HCT116 (cell line): Measurements from ENCODE around the gene ATP10B. TPM values are rescaled to one million over a fixed set of nuclear protein-coding genes. Genes with fewer than 3 reads are reported as not detected.

ENCODE experiments used
- ATAC-seq: fragments of 200-7000 bp; cut with Tn5 transposase; 2 replicates; pipeline ENCODE4 v1.9.1; 2020; ENCODE audit warnings: mild to moderate bottlenecking, moderate library complexity
- BruUV-seq: library from RNA; stranded (reverse); fragments of 400-500 nt; replicated peaks from 2 replicates; lab custom pipeline; 2021; lab: Mats Ljungman, UMichigan
- CTCF ChIA-PET: fragments of 300-600 bp; sonication (Branson Sonifier 250); formaldehyde crosslinking; loops from one replicate; lab custom pipeline; 2021; ENCODE audit warnings: antibody characterized with exemption; lab: Charles Lee
- POLR2A ChIA-PET: fragments of 300-600, 350-600 bp; sonication (Branson Sonifier 250); formaldehyde crosslinking; loops from one replicate; lab custom pipeline; 2021; ENCODE audit warnings: antibody characterized with exemption; lab: Charles Lee
- RAD21 ChIA-PET, 2 experiments: fragments of 300-600 bp; sonication (Branson Sonifier 250); formaldehyde crosslinking; loops; one replicate each; lab custom pipeline; 2023; ENCODE audit warnings: low total read pairs in 2 of 2; ENCODE audit not compliant: uncharacterized antibody in 2 of 2, unreplicated experiment in 2 of 2, low non-redundant PET in 1 of 2; lab: Charles Lee
- DNase-seq: peaks from one replicate; pipeline ENCODE4 v3.0.0-alpha.2; 2010; ENCODE audit warnings: low read depth, low spot score
- H2AFZ ChIP-seq: fragments of 200-600 bp; shearing (Covaris generic), sonication (generic); 2 replicates; pipeline ENCODE4 v1.6.1; 2017; ENCODE audit warnings: low read depth, mixed run types, mixed read lengths, antibody characterized with exemption, low read length; ENCODE audit not compliant: poor library complexity, severe bottlenecking
- H3K27ac ChIP-seq: 2 replicates; pipeline ENCODE4 v1.5.1; 2012; ENCODE audit warnings: low read depth, low read length
- H3K27me3 ChIP-seq: fragments of 200-600 bp; sonication (generic); 2 replicates; pipeline ENCODE4 v1.6.1; 2016; ENCODE audit warnings: mixed run types, low read length, mixed read lengths; ENCODE audit not compliant: insufficient read depth
- H3K36me3 ChIP-seq, 2 experiments: fragments of 200-500 bp in 1 of 2; fragments of 200-600 bp in 1 of 2; sonication (Bioruptor generic) in 1 of 2; sonication (generic) in 1 of 2; 2 replicates each; pipeline versions ENCODE4 v1.5.1 to v1.6.1; 2014 to 2016; ENCODE audit warnings: low read length in 2 of 2, inconsistent platforms in 1 of 2, mixed read lengths in 1 of 2, mixed run types in 1 of 2; ENCODE audit not compliant: insufficient read depth in 2 of 2, control insufficient read depth in 1 of 2
- H3K4me1 ChIP-seq, 2 experiments: fragments of 200-600 bp in 1 of 2; sonication (generic) in 1 of 2; 2 replicates each; pipeline versions ENCODE4 v1.5.1 to v1.6.1; 2012 to 2017; ENCODE audit warnings: low read length in 2 of 2, inconsistent platforms in 1 of 2, mild to moderate bottlenecking in 1 of 2, mixed read lengths in 1 of 2, mixed run types in 1 of 2, moderate library complexity in 1 of 2; ENCODE audit not compliant: insufficient read depth in 2 of 2, control insufficient read depth in 1 of 2
- H3K4me2 ChIP-seq: fragments of 200-600 bp; sonication (generic); 2 replicates; pipeline ENCODE4 v1.6.1; 2017; ENCODE audit warnings: mixed run types, low read length, mixed read lengths
- H3K4me3 ChIP-seq, 2 experiments: fragments of 200-600 bp in 1 of 2; sonication (generic) in 1 of 2; replicated peaks in 1 of 2; 2 replicates each; pipeline ENCODE4 v1.5.1; 2011 to 2016; ENCODE audit warnings: low read length in 2 of 2, control low read depth in 1 of 2, low read depth in 1 of 2, mild to moderate bottlenecking in 1 of 2, mixed read lengths in 1 of 2, mixed run types in 1 of 2
- H3K79me2 ChIP-seq: fragments of 200-600 bp; sonication (generic); 2 replicates; pipeline ENCODE4 v1.6.1; 2017; ENCODE audit warnings: mild to moderate bottlenecking, mixed run types, low read length, moderate library complexity, mixed read lengths; ENCODE audit not compliant: insufficient read depth
- H3K9ac ChIP-seq: fragments of 200-600 bp; sonication (generic); 2 replicates; pipeline ENCODE4 v1.6.1; 2016; ENCODE audit warnings: low read length, mixed read lengths
- H3K9me2 ChIP-seq: fragments of 200-600 bp; sonication (generic), shearing (Covaris generic); 2 replicates; pipeline ENCODE4 v1.6.1; 2017; ENCODE audit warnings: mixed run types, mild to moderate bottlenecking, moderate library complexity; ENCODE audit not compliant: insufficient read depth
- H3K9me3 ChIP-seq, 2 experiments: fragments of 200-500 bp in 1 of 2; fragments of 200-600 bp in 1 of 2; sonication (Bioruptor generic) in 1 of 2; sonication (generic) in 1 of 2; 2 replicates each; pipeline ENCODE4 v1.6.1; 2014 to 2017; ENCODE audit warnings: low read length in 2 of 2, mixed read lengths in 2 of 2, inconsistent platforms in 1 of 2, low read depth in 1 of 2, mild to moderate bottlenecking in 1 of 2, mixed run types in 1 of 2, moderate library complexity in 1 of 2; ENCODE audit not compliant: control insufficient read depth in 1 of 2, insufficient read depth in 1 of 2
- H4K20me1 ChIP-seq: fragments of 200-600 bp; sonication (generic), shearing (Covaris generic); 2 replicates; pipeline ENCODE4 v1.6.1; 2017; ENCODE audit warnings: mixed run types, mild to moderate bottlenecking, moderate library complexity; ENCODE audit not compliant: insufficient read depth
- CBX3 ChIP-seq: IDR thresholded peaks from 2 replicates; pipeline ENCODE4 v1.6.1; 2012; ENCODE audit warnings: low read depth
- CEBPB ChIP-seq: IDR thresholded peaks from 2 replicates; pipeline ENCODE4 v1.6.1; 2012; ENCODE audit warnings: low read depth
- EGR1 ChIP-seq: IDR thresholded peaks from 2 replicates; pipeline ENCODE4 v1.6.1; 2012; ENCODE audit warnings: low read depth
- ELF1 ChIP-seq: IDR thresholded peaks from 2 replicates; pipeline ENCODE4 v1.6.1; 2012; ENCODE audit warnings: low read depth, borderline replicate concordance
- EZH2 ChIP-seq: fragments of 200-600 bp; sonication (generic); IDR thresholded peaks from 2 replicates; pipeline ENCODE4 v1.6.1; 2017; ENCODE audit warnings: antibody characterized with exemption, mixed run types
- EZH2phosphoT487 ChIP-seq: fragments of 200-600 bp; IDR thresholded peaks from 2 replicates; pipeline ENCODE4 v1.6.1; 2018; ENCODE audit warnings: antibody characterized with exemption, borderline replicate concordance
- FOSL1 ChIP-seq: IDR thresholded peaks from 2 replicates; pipeline ENCODE4 v1.6.1; 2012; ENCODE audit warnings: low read depth
- JUND ChIP-seq: IDR thresholded peaks from 2 replicates; pipeline ENCODE4 v1.6.1; 2012
- POLR2A ChIP-seq: IDR thresholded peaks from 2 replicates; pipeline ENCODE4 v1.7.0; 2011; ENCODE audit warnings: borderline replicate concordance; ENCODE audit not compliant: insufficient read depth, insufficient read length; ENCODE audit errors: extremely low read depth
- POLR2AphosphoS5 ChIP-seq: IDR thresholded peaks from 2 replicates; pipeline ENCODE4 v1.6.1; 2011; ENCODE audit warnings: mild to moderate bottlenecking, low read depth, low read length, moderate library complexity
- SP1 ChIP-seq: IDR thresholded peaks from 2 replicates; pipeline ENCODE4 v1.6.1; 2012; ENCODE audit warnings: low read depth
- TCF7L2 ChIP-seq: IDR thresholded peaks from 2 replicates; pipeline ENCODE4 v1.7.0; 2011; ENCODE audit warnings: borderline replicate concordance, inconsistent platforms; ENCODE audit not compliant: insufficient read depth, insufficient read length; ENCODE audit errors: extremely low read depth
- YY1 ChIP-seq: IDR thresholded peaks from 2 replicates; pipeline ENCODE4 v1.6.1; 2011; ENCODE audit warnings: low read length, low read depth, moderate library complexity, mild to moderate bottlenecking; ENCODE audit not compliant: insufficient replicate concordance; ENCODE audit errors: extremely low read depth
- ZFX ChIP-seq: fragments of 450-650 bp; IDR thresholded peaks from 2 replicates; pipeline ENCODE4 v1.6.1; 2017
- ZNF274 ChIP-seq: fragments of 200-500 bp; sonication (Bioruptor generic); IDR thresholded peaks from 2 replicates; pipeline ENCODE4 v1.6.1; 2014; ENCODE audit warnings: mild to moderate bottlenecking, low read depth, low read length, inconsistent platforms
- intact Hi-C: fragments of 100-400 bp; cut with micrococcal nuclease; formaldehyde crosslinking; loops from 2 replicates; pipeline ENCODE4 v1.10.0; 2022
- total RNA-seq: library from RNA; stranded (reverse); gene quantifications from one replicate; pipeline ENCODE4 v1.2.1, GENCODE V29; 2021; ENCODE audit not compliant: unreplicated experiment
- TF ChIP-seq, protein P1 (sequence below): IDR thresholded peaks from 2 replicates; pipeline ENCODE4 v1.6.1; 2012
- TF ChIP-seq, protein P2 (sequence below): IDR thresholded peaks from 2 replicates; pipeline ENCODE4 v1.6.1; 2011; ENCODE audit warnings: mild to moderate bottlenecking, low read length, moderate library complexity; ENCODE audit not compliant: insufficient replicate concordance; ENCODE audit errors: extremely low read depth
- TF ChIP-seq, protein P3 (sequence below): IDR thresholded peaks from 2 replicates; pipeline ENCODE4 v1.6.1; 2012
- TF ChIP-seq, protein P4 (sequence below): IDR thresholded peaks from 2 replicates; pipeline ENCODE4 v1.6.1; 2012; ENCODE audit warnings: low read depth
- TF ChIP-seq, protein P5 (sequence below), 3 experiments: fragments of 200-600 bp in 1 of 3; sonication (generic) in 1 of 3; IDR thresholded peaks in 2 of 3; conservative IDR thresholded peaks in 1 of 3; 2 replicates each; pipeline ENCODE4 v1.5.1; 2012 to 2017; ENCODE audit warnings: low read depth in 2 of 3, low read length in 2 of 3, antibody characterized with exemption in 1 of 3, borderline replicate concordance in 1 of 3, control low read depth in 1 of 3, mild to moderate bottlenecking in 1 of 3, mixed read lengths in 1 of 3, mixed run types in 1 of 3, moderate library complexity in 1 of 3; ENCODE audit not compliant: insufficient read depth in 1 of 3

Gene ATP10B
- total RNA-seq, 1 experiment from 2014 or later = 0.07 TPM

DNA sequence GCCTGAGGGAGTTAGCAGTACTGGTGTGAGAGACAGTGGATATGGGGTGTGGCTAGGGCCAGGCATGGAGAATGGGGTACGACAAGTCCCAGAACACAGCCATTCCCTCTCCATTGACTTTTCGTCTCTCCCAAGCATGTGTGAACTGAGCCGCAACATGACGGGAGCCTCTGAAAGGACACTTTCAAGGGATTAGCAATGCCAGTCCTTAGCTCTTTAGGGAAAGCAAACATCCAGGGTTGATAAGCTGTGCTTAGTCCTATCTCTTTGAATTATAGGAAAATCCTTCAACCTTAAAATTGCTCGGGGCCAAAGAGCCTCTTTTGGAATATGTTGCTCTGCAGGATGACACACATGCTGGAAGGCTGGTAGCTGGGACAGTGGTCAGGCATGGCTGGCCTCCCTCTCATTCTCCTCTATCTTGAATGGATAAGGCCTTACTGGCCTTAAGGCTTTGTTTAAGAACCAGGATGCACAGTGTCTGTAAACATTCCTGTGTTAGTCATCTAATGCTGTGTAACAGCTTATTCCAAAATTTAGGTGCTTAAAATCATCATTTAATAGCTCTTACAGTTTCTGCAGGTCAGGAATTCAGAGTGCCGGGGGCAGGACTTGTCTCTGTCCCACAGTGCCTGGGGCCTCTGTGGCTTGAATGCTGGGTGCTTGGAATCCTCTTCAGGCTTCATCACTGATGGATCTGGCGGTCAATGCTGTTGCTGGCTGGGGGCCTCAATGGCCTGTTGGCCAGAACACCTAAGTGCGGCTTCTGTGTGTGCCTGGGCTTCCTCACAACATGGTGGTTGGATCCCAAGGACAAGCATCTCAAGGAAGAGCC is 335.1 kb downstream of the ATP10B start:
- no TSS peak for BruUV-seq
- Histone ChIP-seq H3K36me3 (no peaks in the 10 kb centered on the region), H3K79me2 (no peaks in the 10 kb centered on the region), H3K4me1 (no peaks in the 10 kb centered on the region), H3K9ac (no peak overlapping the region), H3K27me3 (peaks cover 3% of the 10 kb centered on the region), H3K9me3 (no peaks in the 10 kb centered on the region), H3K4me3 (no peak overlapping the region), H3K9me2 (no peaks in the 10 kb centered on the region), H2AFZ (no peak overlapping the region), H4K20me1 (no peaks in the 10 kb centered on the region), H3K4me2 (no peak overlapping the region), H3K27ac (no peak overlapping the region)
- intact Hi-C loops = no loop called here
- TF ChIP-seq ZNF274 (no peak), POLR2A (no peak), POLR2AphosphoS5 (no peak), CEBPB (no peak), EZH2 (no peak), EGR1 (no peak), EZH2phosphoT487 (no peak), ZFX (no peak), FOSL1 (no peak), CBX3 (no peak), SP1 (no peak), YY1 (no peak), TCF7L2 (no peak), ELF1 (no peak), JUND (no peak)
- TF ChIP-seq, protein P1, sequence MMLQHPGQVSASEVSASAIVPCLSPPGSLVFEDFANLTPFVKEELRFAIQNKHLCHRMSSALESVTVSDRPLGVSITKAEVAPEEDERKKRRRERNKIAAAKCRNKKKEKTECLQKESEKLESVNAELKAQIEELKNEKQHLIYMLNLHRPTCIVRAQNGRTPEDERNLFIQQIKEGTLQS = no peak
- TF ChIP-seq, protein P2, sequence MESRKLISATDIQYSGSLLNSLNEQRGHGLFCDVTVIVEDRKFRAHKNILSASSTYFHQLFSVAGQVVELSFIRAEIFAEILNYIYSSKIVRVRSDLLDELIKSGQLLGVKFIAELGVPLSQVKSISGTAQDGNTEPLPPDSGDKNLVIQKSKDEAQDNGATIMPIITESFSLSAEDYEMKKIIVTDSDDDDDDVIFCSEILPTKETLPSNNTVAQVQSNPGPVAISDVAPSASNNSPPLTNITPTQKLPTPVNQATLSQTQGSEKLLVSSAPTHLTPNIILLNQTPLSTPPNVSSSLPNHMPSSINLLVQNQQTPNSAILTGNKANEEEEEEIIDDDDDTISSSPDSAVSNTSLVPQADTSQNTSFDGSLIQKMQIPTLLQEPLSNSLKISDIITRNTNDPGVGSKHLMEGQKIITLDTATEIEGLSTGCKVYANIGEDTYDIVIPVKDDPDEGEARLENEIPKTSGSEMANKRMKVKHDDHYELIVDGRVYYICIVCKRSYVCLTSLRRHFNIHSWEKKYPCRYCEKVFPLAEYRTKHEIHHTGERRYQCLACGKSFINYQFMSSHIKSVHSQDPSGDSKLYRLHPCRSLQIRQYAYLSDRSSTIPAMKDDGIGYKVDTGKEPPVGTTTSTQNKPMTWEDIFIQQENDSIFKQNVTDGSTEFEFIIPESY = no peak
- TF ChIP-seq, protein P3, sequence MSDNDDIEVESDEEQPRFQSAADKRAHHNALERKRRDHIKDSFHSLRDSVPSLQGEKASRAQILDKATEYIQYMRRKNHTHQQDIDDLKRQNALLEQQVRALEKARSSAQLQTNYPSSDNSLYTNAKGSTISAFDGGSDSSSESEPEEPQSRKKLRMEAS = no peak
- TF ChIP-seq, protein P4, sequence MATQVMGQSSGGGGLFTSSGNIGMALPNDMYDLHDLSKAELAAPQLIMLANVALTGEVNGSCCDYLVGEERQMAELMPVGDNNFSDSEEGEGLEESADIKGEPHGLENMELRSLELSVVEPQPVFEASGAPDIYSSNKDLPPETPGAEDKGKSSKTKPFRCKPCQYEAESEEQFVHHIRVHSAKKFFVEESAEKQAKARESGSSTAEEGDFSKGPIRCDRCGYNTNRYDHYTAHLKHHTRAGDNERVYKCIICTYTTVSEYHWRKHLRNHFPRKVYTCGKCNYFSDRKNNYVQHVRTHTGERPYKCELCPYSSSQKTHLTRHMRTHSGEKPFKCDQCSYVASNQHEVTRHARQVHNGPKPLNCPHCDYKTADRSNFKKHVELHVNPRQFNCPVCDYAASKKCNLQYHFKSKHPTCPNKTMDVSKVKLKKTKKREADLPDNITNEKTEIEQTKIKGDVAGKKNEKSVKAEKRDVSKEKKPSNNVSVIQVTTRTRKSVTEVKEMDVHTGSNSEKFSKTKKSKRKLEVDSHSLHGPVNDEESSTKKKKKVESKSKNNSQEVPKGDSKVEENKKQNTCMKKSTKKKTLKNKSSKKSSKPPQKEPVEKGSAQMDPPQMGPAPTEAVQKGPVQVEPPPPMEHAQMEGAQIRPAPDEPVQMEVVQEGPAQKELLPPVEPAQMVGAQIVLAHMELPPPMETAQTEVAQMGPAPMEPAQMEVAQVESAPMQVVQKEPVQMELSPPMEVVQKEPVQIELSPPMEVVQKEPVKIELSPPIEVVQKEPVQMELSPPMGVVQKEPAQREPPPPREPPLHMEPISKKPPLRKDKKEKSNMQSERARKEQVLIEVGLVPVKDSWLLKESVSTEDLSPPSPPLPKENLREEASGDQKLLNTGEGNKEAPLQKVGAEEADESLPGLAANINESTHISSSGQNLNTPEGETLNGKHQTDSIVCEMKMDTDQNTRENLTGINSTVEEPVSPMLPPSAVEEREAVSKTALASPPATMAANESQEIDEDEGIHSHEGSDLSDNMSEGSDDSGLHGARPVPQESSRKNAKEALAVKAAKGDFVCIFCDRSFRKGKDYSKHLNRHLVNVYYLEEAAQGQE = no peak
- TF ChIP-seq, protein P5, sequence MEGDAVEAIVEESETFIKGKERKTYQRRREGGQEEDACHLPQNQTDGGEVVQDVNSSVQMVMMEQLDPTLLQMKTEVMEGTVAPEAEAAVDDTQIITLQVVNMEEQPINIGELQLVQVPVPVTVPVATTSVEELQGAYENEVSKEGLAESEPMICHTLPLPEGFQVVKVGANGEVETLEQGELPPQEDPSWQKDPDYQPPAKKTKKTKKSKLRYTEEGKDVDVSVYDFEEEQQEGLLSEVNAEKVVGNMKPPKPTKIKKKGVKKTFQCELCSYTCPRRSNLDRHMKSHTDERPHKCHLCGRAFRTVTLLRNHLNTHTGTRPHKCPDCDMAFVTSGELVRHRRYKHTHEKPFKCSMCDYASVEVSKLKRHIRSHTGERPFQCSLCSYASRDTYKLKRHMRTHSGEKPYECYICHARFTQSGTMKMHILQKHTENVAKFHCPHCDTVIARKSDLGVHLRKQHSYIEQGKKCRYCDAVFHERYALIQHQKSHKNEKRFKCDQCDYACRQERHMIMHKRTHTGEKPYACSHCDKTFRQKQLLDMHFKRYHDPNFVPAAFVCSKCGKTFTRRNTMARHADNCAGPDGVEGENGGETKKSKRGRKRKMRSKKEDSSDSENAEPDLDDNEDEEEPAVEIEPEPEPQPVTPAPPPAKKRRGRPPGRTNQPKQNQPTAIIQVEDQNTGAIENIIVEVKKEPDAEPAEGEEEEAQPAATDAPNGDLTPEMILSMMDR (IDR thresholded peaks at IDR 0.05 in 2 of 3, conservative IDR thresholded peaks at IDR 0.05 in 1 of 3; ENCODE audit: borderline replicate concordance in 1 of 3, insufficient read depth in 1 of 3, low read depth in 2 of 3, low read length in 2 of 3) = no peak
- POLR2A ChIA-PET = no interaction called here
- CTCF ChIA-PET = no interaction called here
- DNase-seq = no peak
- no peak for ATAC-seq
- RAD21 ChIA-PET = no interaction called here
